ENCODE results near the gene DCAF5. TPM values are rescaled to one million over a fixed set of nuclear protein-coding genes. Genes with fewer than 3 reads are reported as not detected.

The DCAF5 gene
- total RNA-seq, 1 donor from 2014 or later: 54.9 TPM

GRCh38 chr14:69090187-69090789 lies 62.6 kb downstream of the DCAF5 start:
- Mint-ChIP-seq H3K4me1 (ENCODE audit: unreplicated experiment) (peaks cover 13% of the 10 kb centered on the region), H3K36me3 (peaks cover 26% of the 10 kb centered on the region), H3K9me3 (no peaks in the 10 kb centered on the region), H3K4me3 (no peak overlapping the region), H3K27ac (no peak overlapping the region), H3K27me3 (no peaks in the 10 kb centered on the region)
- peak; percentile 75 for TF ChIP-seq CTCF (conservative IDR thresholded peaks at IDR 0.05)
- no peak for DNase-seq (ENCODE audit: extremely low spot score, unreplicated experiment)

- Mint-ChIP-seq H3K27ac (no peak overlapping the region), H3K36me3 (peaks cover 36% of the 10 kb centered on the region), H3K4me3 (no peak overlapping the region), H3K9me3 (no peaks in the 10 kb centered on the region), H3K4me1 (ENCODE audit: unreplicated experiment) (peaks cover 4% of the 10 kb centered on the region), H3K27me3 (no peaks in the 10 kb centered on the region)
- DNase-seq (ENCODE audit: extremely low spot score, unreplicated experiment): no peak
- TF ChIP-seq CTCF (conservative IDR thresholded peaks at IDR 0.05): no peak
These were observed 63.9 kb downstream of the DCAF5 start for GRCh38 chr14:69089046-69089445.

- TF ChIP-seq CTCF (conservative IDR thresholded peaks at IDR 0.05): no peak
- Mint-ChIP-seq H3K4me3 (no peak overlapping the region), H3K27me3 (no peaks in the 10 kb centered on the region), H3K27ac (peak overlapping the region; percentile 35), H3K36me3 (peaks cover 38% of the 10 kb centered on the region), H3K9me3 (no peaks in the 10 kb centered on the region), H3K4me1 (ENCODE audit: unreplicated experiment) (no peaks in the 10 kb centered on the region)
- DNase-seq (ENCODE audit: extremely low spot score, unreplicated experiment): no peak
These were observed 64.3 kb downstream of the DCAF5 start for GRCh38 chr14:69088586-69088985.

DNA sequence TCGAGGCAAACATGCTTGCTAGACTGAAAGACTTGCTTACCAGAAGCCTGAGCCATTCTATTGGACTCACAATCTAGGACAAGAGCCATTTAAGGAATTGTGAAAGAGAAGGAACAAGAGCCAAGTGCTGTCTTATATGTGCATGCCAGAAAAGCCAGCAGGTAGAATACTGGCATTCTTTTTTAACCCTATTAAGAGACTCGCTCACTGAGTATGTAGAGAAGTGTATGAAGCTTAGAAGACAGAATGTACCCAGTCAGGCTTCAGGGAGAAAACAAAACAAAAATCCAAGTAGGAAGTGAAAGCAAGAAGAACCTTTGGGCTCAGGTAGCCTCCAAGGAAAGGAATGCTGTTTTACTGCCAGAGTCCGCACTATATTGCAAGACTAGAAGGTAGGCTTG lies 65.9 kb downstream of the DCAF5 start:
- DNase-seq (ENCODE audit: extremely low spot score, unreplicated experiment): no peak
- H3K4me3 Mint-ChIP-seq: no peak overlapping the region
- H3K27ac Mint-ChIP-seq: peak overlapping the region; percentile 59

DNA sequence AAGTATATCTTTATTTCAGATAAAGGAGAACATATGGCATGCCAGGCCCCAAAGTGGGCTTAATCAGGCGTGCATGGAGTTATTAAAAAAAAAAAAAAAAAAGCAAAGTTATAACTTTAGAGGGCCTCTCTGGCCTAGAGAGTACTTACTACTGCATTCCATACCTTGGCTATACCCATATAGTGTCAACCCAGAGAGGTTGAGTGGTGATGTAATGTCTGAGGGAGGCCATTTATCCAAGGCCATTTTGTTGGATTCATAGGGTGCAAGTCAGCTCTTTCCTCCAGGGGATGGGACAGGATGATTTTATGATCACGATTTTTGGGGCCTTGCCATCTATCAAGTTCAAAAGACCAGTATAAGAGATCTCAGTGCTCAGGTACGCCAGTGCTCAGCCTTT lies 66.4 kb downstream of the DCAF5 start:
- Mint-ChIP-seq H3K4me3 (no peak overlapping the region), H3K36me3 (peaks cover 43% of the 10 kb centered on the region), H3K9me3 (no peaks in the 10 kb centered on the region), H3K4me1 (ENCODE audit: unreplicated experiment) (peaks cover 6% of the 10 kb centered on the region), H3K27ac (peak overlapping the region; percentile 59), H3K27me3 (no peaks in the 10 kb centered on the region)
- no peak for DNase-seq (ENCODE audit: extremely low spot score, unreplicated experiment)
- no peak for TF ChIP-seq CTCF (conservative IDR thresholded peaks at IDR 0.05)

More for the DNA sequence above, 65.9 kb downstream of the DCAF5 start:
- no peaks in the 10 kb centered on the region for H3K9me3 Mint-ChIP-seq
- H3K4me1 Mint-ChIP-seq (ENCODE audit: unreplicated experiment): peaks cover under 1% of the 10 kb centered on the region
- peaks cover 42% of the 10 kb centered on the region for H3K36me3 Mint-ChIP-seq
- no peak for TF ChIP-seq CTCF (conservative IDR thresholded peaks at IDR 0.05)
- H3K27me3 Mint-ChIP-seq: no peaks in the 10 kb centered on the region

All from type B pancreatic cell (in vitro differentiated cells).